Nephron progenitor cell (in vitro differentiated cells): ENCODE measurements around the gene HCFC1R1.

Experiments
- DNase-seq: peaks from one replicate; pipeline ENCODE4 v3.0.0; 2021
- H3K27ac Mint-ChIP-seq: 2 replicates; pipeline ENCODE4 v1.8.0; 2021; ENCODE audit warnings: mild to moderate bottlenecking, moderate library complexity, mixed read lengths
- H3K27me3 Mint-ChIP-seq: 2 replicates; pipeline ENCODE4 v1.8.0; 2021; ENCODE audit warnings: mild to moderate bottlenecking, low read depth, mixed read lengths; ENCODE audit not compliant: poor library complexity
- H3K36me3 Mint-ChIP-seq: 2 replicates; pipeline ENCODE4 v1.8.0; 2021; ENCODE audit warnings: low read depth, mixed read lengths
- H3K4me1 Mint-ChIP-seq: 2 replicates; pipeline ENCODE4 v1.8.0; 2021; ENCODE audit warnings: mixed read lengths
- H3K4me3 Mint-ChIP-seq: 2 replicates; pipeline ENCODE4 v1.8.0; 2021; ENCODE audit warnings: mild to moderate bottlenecking, moderate library complexity, mixed read lengths
- H3K9me3 Mint-ChIP-seq: 2 replicates; pipeline ENCODE4 v1.8.0; 2021; ENCODE audit warnings: mild to moderate bottlenecking, moderate library complexity, mixed read lengths
- TF ChIP-seq, protein P1 (sequence below): fragments of 200-600 bp; sonication (generic); IDR thresholded peaks from 2 replicates; pipeline ENCODE4 v1.5.0; 2021; ENCODE audit warnings: antibody characterized with exemption

HCFC1R1 gene

DNA sequence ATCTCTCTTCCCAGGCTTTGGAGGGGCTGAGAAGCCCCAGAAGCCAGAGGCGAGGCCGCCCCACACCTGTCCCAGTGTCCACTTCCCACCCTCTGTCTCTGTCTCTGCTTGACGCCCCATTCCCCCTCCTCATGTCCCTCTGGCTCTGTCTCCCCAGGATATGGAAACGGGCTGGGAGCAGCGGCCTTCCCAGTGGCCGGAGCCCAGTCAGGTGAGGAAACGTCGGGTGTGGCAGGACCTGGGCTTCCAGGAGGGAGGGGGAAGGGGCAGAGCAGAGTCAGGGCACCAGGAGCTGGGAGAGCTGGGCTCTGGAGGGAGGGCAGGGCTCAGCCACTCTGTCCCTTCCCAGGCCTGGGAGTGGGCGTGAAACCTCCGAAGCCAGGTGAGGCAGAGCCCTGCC is 32.9 kb downstream of the HCFC1R1 start:
- H3K36me3 Mint-ChIP-seq = no peaks in the 10 kb centered on the region
- H3K27ac Mint-ChIP-seq = no peak overlapping the region
- H3K27me3 Mint-ChIP-seq = peaks cover 3% of the 10 kb centered on the region
- no peak overlapping the region for H3K4me3 Mint-ChIP-seq
- TF ChIP-seq, protein P1, sequence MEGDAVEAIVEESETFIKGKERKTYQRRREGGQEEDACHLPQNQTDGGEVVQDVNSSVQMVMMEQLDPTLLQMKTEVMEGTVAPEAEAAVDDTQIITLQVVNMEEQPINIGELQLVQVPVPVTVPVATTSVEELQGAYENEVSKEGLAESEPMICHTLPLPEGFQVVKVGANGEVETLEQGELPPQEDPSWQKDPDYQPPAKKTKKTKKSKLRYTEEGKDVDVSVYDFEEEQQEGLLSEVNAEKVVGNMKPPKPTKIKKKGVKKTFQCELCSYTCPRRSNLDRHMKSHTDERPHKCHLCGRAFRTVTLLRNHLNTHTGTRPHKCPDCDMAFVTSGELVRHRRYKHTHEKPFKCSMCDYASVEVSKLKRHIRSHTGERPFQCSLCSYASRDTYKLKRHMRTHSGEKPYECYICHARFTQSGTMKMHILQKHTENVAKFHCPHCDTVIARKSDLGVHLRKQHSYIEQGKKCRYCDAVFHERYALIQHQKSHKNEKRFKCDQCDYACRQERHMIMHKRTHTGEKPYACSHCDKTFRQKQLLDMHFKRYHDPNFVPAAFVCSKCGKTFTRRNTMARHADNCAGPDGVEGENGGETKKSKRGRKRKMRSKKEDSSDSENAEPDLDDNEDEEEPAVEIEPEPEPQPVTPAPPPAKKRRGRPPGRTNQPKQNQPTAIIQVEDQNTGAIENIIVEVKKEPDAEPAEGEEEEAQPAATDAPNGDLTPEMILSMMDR = no peak
- H3K9me3 Mint-ChIP-seq = no peaks in the 10 kb centered on the region
- DNase-seq = no peak
- H3K4me1 Mint-ChIP-seq = peaks cover 12% of the 10 kb centered on the region

DNA sequence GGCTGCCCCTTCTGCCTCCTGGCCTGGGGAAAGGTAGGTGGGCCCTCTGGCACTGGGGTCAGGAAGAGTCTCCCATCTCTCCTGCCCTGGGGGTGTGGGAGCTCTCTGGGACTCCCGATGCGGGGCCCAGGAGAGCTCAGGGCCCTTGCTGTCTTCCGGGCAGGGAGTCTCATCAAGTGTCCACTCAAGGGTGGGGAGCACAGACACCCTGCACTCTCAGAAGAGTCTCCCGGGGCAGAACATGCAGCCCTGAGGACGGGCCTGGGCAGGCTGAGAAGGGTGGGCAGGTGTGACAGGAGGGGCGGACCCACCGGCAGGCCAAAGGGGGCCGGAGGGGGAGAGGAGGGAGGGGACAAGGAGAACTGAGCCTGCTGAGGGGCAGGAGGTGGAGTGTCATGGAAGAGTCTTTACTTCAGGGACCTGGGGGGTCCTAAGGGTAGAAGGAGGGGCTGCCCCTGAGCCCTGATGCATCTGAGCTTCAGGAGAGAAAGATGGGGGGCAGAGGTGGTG is 35.1 kb downstream of the HCFC1R1 start:
- no peak for DNase-seq
- Mint-ChIP-seq H3K4me1 (peaks cover 12% of the 10 kb centered on the region), H3K27me3 (peaks cover 6% of the 10 kb centered on the region), H3K9me3 (no peaks in the 10 kb centered on the region), H3K27ac (no peak overlapping the region), H3K4me3 (no peak overlapping the region), H3K36me3 (no peaks in the 10 kb centered on the region)
- TF ChIP-seq, protein P1 = no peak

DNA sequence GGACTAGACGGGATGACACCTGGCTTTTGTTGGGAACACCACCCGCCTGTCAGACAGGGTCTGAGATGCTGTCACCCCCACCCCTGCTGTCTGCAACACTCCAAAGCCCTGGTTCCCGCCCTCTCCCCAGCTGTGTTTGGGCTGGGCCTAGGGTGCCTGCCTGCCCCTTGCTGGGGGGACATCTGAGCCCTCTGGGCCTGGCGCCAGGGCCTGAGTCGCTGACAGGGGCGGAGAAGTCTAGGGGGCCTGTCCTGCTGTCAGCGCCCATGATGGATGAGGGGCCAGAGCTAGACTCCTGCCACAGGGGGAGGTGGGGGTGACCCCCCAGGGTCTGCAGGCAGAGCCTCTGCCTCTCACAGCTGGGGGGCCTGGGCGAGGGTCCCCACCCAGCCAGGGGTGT is 35.9 kb downstream of the HCFC1R1 start:
- H3K4me3 Mint-ChIP-seq = no peak overlapping the region
- TF ChIP-seq, protein P1 = no peak
- H3K4me1 Mint-ChIP-seq = peaks cover 16% of the 10 kb centered on the region
- no peaks in the 10 kb centered on the region for H3K9me3 Mint-ChIP-seq
- peaks cover 10% of the 10 kb centered on the region for H3K27me3 Mint-ChIP-seq
- no peaks in the 10 kb centered on the region for H3K36me3 Mint-ChIP-seq
- no peak for DNase-seq
- no peak overlapping the region for H3K27ac Mint-ChIP-seq

DNA sequence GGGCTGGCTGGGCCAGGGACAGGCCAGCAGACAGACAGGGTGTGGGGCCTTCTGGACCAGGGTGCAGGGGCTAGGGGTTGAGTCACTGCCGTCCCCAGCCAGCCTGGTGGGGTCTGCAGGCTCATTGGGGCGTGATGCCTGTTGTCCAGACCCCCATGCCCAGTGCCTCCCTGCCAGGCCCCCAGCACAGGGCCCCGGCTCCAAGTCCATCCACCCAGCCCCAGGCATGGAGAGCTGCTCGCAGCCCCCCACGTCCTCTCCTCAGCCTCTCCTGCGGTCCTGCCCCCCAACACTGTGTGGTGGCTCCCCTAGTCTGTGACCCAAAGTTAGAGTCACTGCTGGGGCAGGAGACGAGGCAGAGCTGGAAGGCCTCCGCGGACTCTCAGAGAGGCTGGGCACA is 36.5 kb downstream of the HCFC1R1 start:
- peaks cover 15% of the 10 kb centered on the region for H3K27me3 Mint-ChIP-seq
- H3K4me1 Mint-ChIP-seq = peaks cover 20% of the 10 kb centered on the region
- no peak overlapping the region for H3K4me3 Mint-ChIP-seq
- DNase-seq = no peak
- H3K36me3 Mint-ChIP-seq = no peaks in the 10 kb centered on the region
- TF ChIP-seq, protein P1 = no peak
- H3K9me3 Mint-ChIP-seq = no peaks in the 10 kb centered on the region
- no peak overlapping the region for H3K27ac Mint-ChIP-seq

DNA sequence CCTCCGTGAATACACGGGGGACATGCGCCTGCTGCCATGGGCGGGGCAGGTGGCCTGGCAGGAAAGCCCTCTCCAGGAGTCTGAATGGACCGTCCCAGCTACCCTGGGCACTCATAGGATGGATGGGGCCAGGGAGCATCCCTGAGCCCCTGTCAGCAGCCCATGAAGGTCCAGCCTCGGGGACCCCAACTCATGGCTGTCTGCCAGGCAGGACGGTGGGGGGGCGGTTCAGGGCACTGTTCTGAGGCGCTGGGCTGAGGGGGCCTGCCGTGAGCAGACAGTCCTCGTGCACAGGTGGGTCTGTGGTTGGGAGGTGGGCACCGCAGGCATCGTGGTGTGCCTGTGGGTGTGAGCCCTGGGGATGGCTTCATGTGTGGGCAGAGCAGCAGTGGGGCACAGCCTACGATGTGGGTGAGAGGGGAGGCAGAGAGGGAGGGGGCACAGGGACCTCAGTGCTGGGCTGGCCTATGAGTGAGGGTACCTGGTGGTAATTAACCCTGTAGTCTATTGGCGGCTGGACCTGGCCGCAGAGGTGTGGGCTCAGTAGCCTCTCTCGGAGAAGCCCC is 37.0 kb downstream of the HCFC1R1 start:
- Mint-ChIP-seq H3K27ac (no peak overlapping the region), H3K36me3 (no peaks in the 10 kb centered on the region), H3K4me3 (no peak overlapping the region), H3K9me3 (no peaks in the 10 kb centered on the region), H3K4me1 (peaks cover 25% of the 10 kb centered on the region), H3K27me3 (peaks cover 16% of the 10 kb centered on the region)
- no peak for DNase-seq
- TF ChIP-seq, protein P1 = no peak

DNA sequence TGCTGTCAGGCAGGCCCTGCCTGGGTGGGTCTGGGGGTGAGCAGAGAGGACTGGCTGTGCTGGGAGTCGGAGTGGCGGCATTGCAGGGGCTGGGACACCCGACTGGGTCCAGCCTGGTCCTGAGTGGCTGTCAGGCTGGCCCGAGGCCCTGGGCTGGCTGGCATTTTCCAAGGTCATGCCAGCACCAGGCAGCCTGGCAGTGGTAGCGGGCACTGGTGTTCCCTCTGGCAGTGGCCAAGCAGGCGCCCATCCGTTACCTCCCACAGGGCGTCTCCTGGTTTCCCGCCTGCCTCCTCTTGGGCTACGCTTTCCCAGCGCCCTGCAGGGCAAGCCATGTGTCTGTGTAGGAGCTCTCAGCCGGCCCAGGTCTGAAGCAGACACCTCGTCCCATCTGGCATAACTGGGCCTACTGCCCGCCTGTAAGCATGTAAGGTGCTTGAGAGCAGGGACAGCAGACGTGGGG is 37.8 kb downstream of the HCFC1R1 start:
- no peak for DNase-seq
- H3K4me3 Mint-ChIP-seq = no peak overlapping the region
- no peak overlapping the region for H3K27ac Mint-ChIP-seq
- TF ChIP-seq, protein P1 = no peak
- no peaks in the 10 kb centered on the region for H3K9me3 Mint-ChIP-seq
- H3K36me3 Mint-ChIP-seq = no peaks in the 10 kb centered on the region
- H3K27me3 Mint-ChIP-seq = peaks cover 16% of the 10 kb centered on the region
- H3K4me1 Mint-ChIP-seq = peaks cover 33% of the 10 kb centered on the region
